Erythroblast (primary cell): ENCODE results near the gene NSUN4.
"Not testable (repeated sequence)": the region's sequence is repeated elsewhere in the genome, so short reads cannot be mapped to it uniquely, and the experiment has no call there.

Source experiments
- GATA1 ChIP-seq: IDR thresholded peaks from 2 replicates; pipeline ENCODE4 v1.6.1; 2011; ENCODE audit warnings: low read depth, mild to moderate bottlenecking, control low read depth, low read length, moderate library complexity
- POLR2A ChIP-seq: IDR thresholded peaks from 2 replicates; pipeline ENCODE4 v1.6.1; 2011; ENCODE audit warnings: mild to moderate bottlenecking, low read length

GRCh38 chr1:46355920-46356319 is 15.3 kb downstream of the NSUN4 start:
- not testable (repeated sequence) for TF ChIP-seq POLR2A, GATA1
